LNCaP clone FGC (cell line): ENCODE measurements around the gene ADD1.
"Not testable (repeated sequence)": the region's sequence is repeated elsewhere in the genome, so short reads cannot be mapped to it uniquely, and the experiment has no call there.

Source experiments
- DNase-seq: peaks from one replicate; pipeline ENCODE4 v3.0.0-alpha.2; 2011; ENCODE audit warnings: low read depth
- H3K4me3 ChIP-seq: 2 replicates; pipeline ENCODE4 v1.5.1; 2011; ENCODE audit warnings: mild to moderate bottlenecking, low read depth, low read length, control low read depth
- TF ChIP-seq, protein P1 (sequence below): IDR thresholded peaks from 2 replicates; pipeline ENCODE4 v1.5.1; 2012; ENCODE audit warnings: mild to moderate bottlenecking; ENCODE audit not compliant: control insufficient read depth, insufficient read depth; ENCODE audit errors: extremely low read depth

ADD1 gene

GRCh38 chr4:2937146-2937857, 93.7 kb downstream of the ADD1 start:
- TF ChIP-seq, protein P1, sequence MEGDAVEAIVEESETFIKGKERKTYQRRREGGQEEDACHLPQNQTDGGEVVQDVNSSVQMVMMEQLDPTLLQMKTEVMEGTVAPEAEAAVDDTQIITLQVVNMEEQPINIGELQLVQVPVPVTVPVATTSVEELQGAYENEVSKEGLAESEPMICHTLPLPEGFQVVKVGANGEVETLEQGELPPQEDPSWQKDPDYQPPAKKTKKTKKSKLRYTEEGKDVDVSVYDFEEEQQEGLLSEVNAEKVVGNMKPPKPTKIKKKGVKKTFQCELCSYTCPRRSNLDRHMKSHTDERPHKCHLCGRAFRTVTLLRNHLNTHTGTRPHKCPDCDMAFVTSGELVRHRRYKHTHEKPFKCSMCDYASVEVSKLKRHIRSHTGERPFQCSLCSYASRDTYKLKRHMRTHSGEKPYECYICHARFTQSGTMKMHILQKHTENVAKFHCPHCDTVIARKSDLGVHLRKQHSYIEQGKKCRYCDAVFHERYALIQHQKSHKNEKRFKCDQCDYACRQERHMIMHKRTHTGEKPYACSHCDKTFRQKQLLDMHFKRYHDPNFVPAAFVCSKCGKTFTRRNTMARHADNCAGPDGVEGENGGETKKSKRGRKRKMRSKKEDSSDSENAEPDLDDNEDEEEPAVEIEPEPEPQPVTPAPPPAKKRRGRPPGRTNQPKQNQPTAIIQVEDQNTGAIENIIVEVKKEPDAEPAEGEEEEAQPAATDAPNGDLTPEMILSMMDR = no peak
- no peak overlapping the region for H3K4me3 ChIP-seq
- no peak for DNase-seq

- TF ChIP-seq, protein P1 = no peak
- no peak for DNase-seq
- H3K4me3 ChIP-seq = no peak overlapping the region
Measured at GRCh38 chr4:2937986-2938385, 94.3 kb downstream of the ADD1 start.

DNA sequence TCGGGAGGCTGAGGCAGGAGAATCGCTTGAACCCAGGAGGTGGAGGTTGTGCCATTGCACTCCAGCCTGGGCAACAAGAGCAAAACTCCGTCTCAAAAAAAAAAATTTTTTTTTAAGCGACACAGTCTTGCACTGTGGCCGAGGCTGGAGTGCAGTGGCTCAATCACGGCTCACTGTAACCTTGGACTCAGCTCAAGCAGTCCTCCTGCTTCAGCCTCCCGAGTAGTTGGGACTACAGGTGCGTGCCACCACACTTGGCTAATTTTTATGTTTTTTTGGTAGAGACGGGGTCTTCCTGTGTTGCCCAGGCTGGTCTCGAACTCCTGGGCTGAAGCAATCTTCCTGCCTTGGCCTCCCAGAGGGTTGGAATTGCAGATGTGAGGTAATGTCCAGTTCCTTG, 94.8 kb downstream of the ADD1 start:
- not testable (repeated sequence) for H3K4me3 ChIP-seq, DNase-seq

- no peak overlapping the region for H3K4me3 ChIP-seq
- TF ChIP-seq, protein P1 = no peak
- DNase-seq = no peak
Measured at GRCh38 chr4:2938906-2939305, 95.3 kb downstream of the ADD1 start.

- no peak for DNase-seq
- TF ChIP-seq, protein P1 = no peak
- H3K4me3 ChIP-seq = no peak overlapping the region
Measured at GRCh38 chr4:2939383-2940243, 96.0 kb downstream of the ADD1 start.

DNA sequence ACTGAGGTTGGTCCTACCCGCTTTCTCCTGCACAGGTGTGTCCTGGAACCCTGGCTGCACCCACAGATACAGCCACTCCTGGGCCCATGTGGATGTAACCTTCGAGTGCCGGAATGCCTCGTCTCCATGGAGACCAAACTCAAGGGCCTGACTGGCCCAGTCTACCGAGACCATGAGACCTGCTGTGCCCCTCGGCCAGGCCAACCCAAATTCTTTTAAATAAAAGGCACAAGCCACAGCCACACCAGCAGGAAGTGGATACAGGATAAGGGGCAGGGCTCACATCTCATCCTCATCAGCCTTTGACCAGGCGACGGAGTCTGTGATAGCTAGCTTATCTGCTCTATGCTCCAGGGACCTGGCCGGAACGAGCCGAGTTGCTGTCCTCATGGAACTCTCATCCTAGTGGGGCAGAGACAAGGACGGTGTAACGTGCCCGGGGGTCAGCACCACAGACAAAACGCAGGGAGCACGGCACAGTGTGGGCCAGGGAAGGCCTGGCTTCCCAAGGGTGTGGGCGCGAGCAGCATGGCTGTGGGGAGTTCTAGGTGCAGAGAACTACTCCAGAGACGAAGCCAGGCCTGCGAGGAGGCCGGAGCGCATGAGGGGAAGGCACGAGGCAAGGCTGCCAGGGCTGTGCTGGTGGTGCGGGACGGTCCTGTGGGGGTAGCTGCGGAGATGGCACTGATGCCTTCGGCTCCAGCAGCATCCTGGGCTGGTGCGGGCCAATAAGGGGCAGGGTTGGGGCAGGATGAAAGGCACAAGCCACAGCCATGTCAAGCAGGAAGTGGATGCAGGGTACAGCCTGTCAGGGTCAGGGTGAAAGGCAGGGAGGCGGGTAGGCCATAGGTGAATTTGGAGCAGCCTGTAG, 96.9 kb downstream of the ADD1 start:
- TF ChIP-seq, protein P1 = no peak
- no peak for DNase-seq
- no peak overlapping the region for H3K4me3 ChIP-seq
